GM19468 (cell line): ENCODE results near the gene KCNN3.

Experiments used
- ATAC-seq: cut with Tn5 transposase; IDR thresholded peaks from one replicate; pipeline ENCODE4 v1.9.1; 2021; ENCODE audit warnings: mild to moderate bottlenecking, moderate library complexity, moderate number of reproducible peaks; ENCODE audit not compliant: unreplicated experiment; ENCODE audit errors: extremely low read depth

The KCNN3 gene

GRCh38 chr1:154741741-154742495 lies 128.2 kb downstream of the KCNN3 start:
- ATAC-seq: no peak

GRCh38 chr1:154741327-154741726 lies 128.8 kb downstream of the KCNN3 start:
- no peak for ATAC-seq

- ATAC-seq: no peak
Observed at GRCh38 chr1:154739654-154740053, 130.4 kb downstream of the KCNN3 start.

DNA sequence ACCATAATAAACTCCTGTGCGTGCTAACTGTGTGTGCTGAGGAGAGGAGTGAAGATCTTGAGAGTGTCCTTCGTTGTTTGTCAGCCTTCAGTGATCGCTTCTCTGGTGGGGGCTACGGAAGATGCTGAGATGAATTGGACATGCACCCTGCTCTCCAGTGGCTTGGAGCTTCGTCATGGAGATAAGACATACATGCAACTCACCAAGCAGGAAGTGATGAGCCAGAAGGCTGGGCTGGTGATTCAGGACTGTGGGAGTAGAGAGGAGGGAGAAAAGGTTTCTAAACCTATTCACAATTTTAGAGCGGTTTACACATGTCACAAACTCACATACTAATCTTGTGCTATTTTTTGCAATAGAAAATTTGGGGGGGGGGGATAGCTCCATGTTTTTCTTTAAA lies 133.2 kb downstream of the KCNN3 start:
- ATAC-seq: no peak

DNA sequence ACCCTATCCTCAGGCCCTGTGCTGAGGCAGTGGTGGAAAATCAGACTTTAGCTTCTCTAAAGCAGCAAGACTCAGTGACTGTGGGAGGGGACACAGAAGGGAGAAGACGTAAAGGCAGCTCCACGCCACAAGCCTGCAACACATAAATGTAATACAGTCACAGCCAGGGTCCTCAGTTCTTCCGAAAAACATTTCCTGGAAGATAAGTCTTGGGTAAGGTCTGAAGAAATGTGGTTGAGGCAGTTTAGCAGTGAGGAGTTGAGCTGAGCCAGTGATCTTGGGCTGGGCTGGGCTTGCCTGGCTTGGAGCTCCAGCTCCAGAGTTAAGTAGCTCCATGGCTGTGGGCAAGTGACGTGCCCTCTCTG lies 134.3 kb downstream of the KCNN3 start:
- no peak for ATAC-seq

- ATAC-seq: no peak
Observed at GRCh38 chr1:154735061-154735803, 134.8 kb downstream of the KCNN3 start.

GRCh38 chr1:154733621-154734020 lies 136.5 kb downstream of the KCNN3 start:
- no peak for ATAC-seq

- ATAC-seq: no peak
Observed at GRCh38 chr1:154730986-154731489, 139.0 kb downstream of the KCNN3 start.

DNA sequence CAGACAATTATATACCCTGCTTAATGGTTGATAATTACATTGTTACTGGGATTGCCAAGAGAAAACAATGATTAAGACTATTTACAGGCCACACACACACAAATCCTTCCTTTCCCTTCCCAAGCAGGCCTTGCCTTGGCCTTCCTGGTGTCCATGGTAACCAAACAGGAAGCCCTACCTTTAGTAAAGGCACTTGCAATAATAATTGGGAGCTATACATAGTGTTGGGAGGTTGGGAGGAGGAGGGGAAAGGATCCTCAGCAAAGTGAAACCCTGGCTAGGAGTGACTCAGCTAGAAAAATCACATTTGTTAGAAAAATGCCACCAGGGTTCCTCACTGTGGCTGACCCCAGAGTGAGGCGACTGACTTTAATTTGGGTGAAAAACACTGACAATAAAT lies 139.8 kb downstream of the KCNN3 start:
- no peak for ATAC-seq

- ATAC-seq: no peak
Observed at GRCh38 chr1:154729577-154729976, 140.5 kb downstream of the KCNN3 start.

GRCh38 chr1:154729031-154729442 lies 141.0 kb downstream of the KCNN3 start:
- ATAC-seq: no peak

- no peak for ATAC-seq
Observed at GRCh38 chr1:154726896-154727753, 143.0 kb downstream of the KCNN3 start.

GRCh38 chr1:154726443-154726842 lies 143.6 kb downstream of the KCNN3 start:
- no peak for ATAC-seq

- no peak for ATAC-seq
Observed at GRCh38 chr1:154725865-154726264, 144.2 kb downstream of the KCNN3 start.

GRCh38 chr1:154720328-154721297 lies 149.5 kb downstream of the KCNN3 start:
- no peak for ATAC-seq

GRCh38 chr1:154719586-154720327 lies 150.3 kb downstream of the KCNN3 start:
- no peak for ATAC-seq

DNA sequence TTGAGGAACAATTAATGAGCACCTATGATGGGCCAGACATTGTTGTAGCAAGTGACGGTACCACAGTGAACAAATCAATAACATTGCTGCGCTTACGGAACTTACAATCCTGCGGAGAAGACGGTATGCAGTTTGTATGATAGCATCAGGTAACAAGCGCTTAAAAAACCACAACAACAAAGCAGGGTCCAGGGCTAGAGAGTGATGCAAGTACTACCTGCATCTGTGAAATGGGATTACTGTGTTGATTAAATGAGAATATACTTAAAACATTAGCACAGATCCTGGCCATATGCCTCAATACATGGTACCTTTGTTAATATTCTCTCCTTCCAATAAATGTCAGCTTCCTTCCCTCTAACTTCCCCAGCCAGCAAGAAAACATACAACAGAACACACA lies 151.5 kb downstream of the KCNN3 start:
- ATAC-seq: no peak

DNA sequence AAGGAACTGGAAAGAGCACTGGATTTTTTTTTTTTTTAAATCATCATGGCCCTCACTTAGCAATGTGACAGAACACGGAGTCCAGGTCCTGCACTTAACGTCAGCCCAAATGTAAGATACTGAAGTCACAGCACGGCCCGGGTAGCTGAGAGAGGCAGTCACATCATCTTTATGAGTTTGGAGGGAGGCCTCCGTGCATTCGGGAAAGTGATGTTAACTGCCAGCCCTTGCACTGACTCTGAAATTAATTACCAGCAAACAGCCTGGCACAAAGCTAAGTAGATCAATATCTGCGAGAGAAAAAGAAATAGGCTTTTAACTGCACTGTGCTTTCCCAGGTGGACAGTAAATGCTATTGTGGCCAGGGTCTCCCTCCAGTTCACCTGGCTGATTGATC lies 152.6 kb downstream of the KCNN3 start:
- no peak for ATAC-seq
